ENCODE measurements around the gene ESRRG. TPM values are rescaled to one million over a fixed set of nuclear protein-coding genes. Genes with fewer than 3 reads are reported as not detected.

ESRRG gene
- polyA plus RNA-seq, 4 donors, result 1.9 to 54.3 (median 42.6) TPM

GRCh38 chr1:216587715-216588114 is 135.5 kb downstream of the ESRRG start:
- DNase-seq (ENCODE audit: low read depth in 4 of 4, low spot score in 3 of 4), result no peak

- DNase-seq (ENCODE audit: low read depth in 4 of 4, low spot score in 3 of 4), result no peak
These were observed 141.1 kb downstream of the ESRRG start for GRCh38 chr1:216582151-216582550.

DNA sequence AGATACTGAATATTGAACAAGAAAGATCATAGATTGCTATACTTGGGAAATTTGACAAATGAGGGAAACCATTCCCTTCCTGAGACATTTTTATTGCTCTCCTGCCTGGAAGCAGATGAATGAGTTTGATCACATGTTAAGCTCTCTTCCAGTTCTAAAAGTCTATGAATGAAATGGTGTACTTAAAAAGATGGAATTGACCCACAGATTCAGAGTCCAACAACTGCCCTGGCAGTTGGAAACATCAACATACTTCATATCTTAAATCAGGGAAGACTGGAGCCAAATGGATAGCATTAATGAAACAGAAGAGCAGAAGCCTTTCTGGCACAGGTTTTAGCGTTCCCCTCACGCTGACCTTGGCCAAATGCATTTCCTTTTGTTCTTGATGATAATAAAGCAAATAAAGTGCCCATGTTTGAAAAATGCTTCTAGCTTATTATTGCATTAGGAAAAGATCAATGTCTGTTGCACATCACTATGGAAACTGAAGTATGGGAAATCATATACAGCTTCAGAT is 142.6 kb downstream of the ESRRG start:
- no peak for DNase-seq (ENCODE audit: low read depth in 4 of 4, low spot score in 3 of 4)

DNA sequence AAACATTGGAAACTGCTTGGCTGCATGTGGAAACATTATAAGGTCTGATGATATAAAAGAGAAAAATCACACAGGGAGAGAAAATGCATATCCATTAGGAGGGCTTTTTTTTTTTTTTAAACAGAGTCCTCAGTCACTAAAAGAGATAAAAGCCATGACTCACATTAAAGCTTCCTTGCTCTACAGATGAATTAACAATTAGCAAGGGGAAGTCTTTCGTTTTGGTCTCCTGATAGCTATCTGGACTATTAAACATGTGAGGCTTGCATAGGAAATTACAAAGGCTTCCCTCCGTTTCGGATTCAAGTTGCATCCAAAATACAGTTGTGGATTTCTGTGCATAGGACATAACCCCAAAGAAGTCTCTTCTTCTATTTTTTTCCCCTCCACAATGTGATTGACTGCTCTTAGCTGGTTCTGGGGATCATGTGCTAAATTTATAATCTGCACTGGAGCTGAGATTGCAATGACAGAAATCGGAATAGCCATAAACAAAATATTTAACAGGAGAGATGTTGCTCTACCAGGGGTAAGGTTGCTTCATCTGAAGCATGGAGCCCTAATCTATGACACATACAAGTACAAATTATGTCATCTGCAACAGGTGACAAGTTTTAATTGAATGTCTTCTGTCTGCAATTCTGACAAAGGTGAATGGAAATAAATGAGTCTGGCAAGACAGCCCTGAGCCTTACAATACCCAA is 146.8 kb downstream of the ESRRG start:
- DNase-seq (ENCODE audit: low read depth in 4 of 4, low spot score in 3 of 4), result no peak

DNA sequence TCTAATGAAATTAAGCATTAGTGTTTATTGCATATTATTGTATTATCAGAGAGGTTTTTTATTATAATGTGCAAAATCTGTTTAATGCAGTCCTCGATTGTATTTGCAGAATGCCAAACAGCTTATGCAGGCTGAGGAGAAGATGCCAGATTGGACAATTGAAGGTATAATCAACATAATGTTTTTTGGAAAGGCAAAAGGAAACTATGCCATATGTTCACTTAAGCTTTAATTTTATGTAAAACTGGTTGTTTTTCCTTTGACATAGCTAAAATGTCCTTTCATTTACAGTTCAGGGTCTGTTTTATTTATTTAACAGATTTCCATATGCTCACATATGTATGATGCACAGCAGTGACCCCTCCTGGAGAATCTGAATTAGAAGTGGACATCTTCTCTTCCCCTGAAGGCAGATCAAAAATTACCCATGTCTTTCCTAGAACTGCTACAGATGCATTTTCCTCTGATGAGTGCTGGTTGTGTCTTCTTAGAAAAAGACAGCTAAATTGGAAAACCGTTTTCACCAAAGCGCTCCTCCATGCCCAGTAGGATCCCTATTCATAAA is 156.5 kb downstream of the ESRRG start:
- DNase-seq (ENCODE audit: low read depth in 4 of 4, low spot score in 3 of 4), result no peak

DNA sequence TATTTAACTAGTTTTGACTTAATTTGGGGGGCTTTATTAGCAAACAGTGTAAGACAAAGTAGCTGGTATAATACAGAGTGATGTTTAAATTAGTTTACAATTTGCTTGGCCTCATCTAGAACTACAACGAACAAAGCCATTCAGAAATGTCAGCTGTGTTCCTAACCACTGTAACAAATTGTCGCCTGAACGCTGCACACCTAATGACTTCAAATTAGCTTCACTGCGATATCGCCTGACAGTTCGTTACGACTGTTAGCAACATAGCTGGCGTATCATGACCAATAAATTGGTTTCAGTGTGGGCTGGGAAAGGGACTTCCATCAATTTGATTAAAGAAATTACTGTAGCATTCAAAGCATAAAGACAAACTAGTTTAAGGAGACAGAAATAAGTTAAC is 160.1 kb downstream of the ESRRG start:
- no peak for DNase-seq (ENCODE audit: low read depth in 4 of 4, low spot score in 3 of 4)

DNA sequence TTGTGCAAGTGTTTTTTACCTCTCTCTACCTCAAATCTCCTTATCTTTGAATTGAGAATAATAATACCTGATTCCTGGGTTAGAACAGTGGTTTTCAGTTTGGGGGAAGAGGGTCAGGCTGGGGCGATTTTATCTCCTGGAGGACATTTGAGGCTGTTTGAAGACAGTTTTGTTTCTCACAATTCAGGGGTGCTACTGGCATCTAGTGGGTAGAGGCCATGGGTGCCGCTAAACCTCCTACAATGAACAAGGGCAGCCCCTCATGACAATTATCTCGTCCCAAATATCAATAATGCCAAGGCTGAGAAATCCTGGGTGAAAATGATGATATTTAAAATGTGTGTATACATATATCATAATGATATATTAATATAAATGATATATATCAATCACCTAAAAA is 160.8 kb downstream of the ESRRG start:
- no peak for DNase-seq (ENCODE audit: low read depth in 4 of 4, low spot score in 3 of 4)

GRCh38 chr1:216560527-216560926 is 162.7 kb downstream of the ESRRG start:
- no peak for DNase-seq (ENCODE audit: low read depth in 4 of 4, low spot score in 3 of 4)

DNA sequence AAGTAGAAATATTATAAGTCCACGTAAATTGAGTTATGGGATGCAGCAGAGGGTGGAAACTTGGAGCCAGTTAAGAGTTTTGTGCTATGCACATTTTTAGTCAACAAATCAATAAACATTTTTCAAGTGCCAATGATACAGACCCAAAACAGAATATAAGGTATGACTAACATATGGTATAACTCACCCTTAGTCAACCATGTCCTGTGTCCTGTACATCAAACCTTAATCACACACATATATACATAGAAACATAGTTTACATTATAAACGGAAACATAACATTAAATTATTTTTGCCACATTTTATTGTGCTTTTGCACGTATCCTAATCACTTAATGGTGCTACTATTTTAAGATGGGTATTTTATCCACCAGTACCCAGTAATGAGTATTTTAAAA is 163.9 kb downstream of the ESRRG start:
- DNase-seq (ENCODE audit: low read depth in 4 of 4, low spot score in 3 of 4), result no peak

GRCh38 chr1:216555653-216556052 is 167.6 kb downstream of the ESRRG start:
- DNase-seq (ENCODE audit: low read depth in 4 of 4, low spot score in 3 of 4), result no peak

DNA sequence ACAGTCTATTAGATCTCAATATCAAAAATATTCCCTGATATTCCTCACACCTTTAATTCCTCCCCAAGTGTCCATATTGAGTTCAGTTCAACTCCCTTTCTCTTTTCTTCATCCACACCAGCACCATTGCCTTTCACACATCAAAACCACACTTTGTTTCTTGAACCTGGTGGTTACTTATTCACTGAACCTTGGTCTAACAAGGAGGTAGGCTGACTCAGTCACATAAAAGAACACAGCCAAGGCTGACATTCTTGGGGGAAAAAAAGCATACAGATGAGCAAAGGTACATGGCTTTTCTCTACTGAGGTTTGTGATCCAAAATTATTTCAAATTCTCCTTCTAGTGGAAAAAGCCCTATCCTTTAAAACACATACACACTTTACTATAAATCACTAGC is 168.3 kb downstream of the ESRRG start:
- DNase-seq (ENCODE audit: low read depth in 4 of 4, low spot score in 3 of 4), result no peak

- DNase-seq (ENCODE audit: low read depth in 4 of 4, low spot score in 3 of 4), result no peak
These were observed 169.5 kb downstream of the ESRRG start for GRCh38 chr1:216553766-216554165.

GRCh38 chr1:216553040-216553439 is 170.2 kb downstream of the ESRRG start:
- DNase-seq (ENCODE audit: low read depth in 4 of 4, low spot score in 3 of 4), result no peak

DNA sequence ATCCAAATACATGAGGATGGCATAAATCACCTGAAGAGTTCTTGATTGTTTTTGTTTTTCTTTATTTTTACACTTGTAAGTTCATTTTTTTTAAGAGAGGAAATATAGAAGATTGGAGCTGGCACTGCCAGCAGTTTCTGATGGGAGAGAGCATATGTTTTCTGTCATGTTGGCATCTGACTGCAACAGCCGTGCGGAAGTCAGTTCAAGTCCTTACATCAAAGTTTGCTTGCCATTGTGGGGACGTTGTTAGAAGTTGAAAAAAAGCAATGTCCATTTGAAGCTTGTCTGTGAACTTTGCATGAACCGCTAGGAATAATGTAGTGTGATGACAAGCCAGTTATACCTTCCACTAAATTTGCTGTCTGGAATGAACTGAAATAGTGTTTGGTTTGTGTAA is 173.4 kb downstream of the ESRRG start:
- no peak for DNase-seq (ENCODE audit: low read depth in 4 of 4, low spot score in 3 of 4)

- no peak for DNase-seq (ENCODE audit: low read depth in 4 of 4, low spot score in 3 of 4)
These were observed 180.5 kb downstream of the ESRRG start for GRCh38 chr1:216542741-216543140.

DNA sequence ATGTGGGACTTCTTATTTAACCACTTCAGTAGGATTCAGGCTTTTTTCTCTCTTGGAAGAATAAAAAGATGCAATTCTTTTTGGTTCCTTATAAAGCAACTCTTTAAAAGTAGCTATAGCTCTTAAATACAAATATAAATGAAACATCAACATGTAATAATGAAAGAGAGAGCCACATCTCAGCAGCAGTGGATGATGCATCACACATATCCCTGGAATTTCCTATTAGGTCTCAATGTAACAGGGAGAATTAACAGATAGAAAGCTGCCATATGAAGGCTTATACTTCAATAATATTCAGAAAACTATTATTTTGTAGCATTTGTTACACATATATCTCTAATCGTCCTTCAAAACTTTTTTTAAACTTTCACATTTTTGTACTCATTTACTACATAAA is 181.0 kb downstream of the ESRRG start:
- DNase-seq (ENCODE audit: low read depth in 4 of 4, low spot score in 3 of 4), result no peak

- DNase-seq (ENCODE audit: low read depth in 4 of 4, low spot score in 3 of 4), result no peak
These were observed 187.5 kb downstream of the ESRRG start for GRCh38 chr1:216535751-216536150.

DNA sequence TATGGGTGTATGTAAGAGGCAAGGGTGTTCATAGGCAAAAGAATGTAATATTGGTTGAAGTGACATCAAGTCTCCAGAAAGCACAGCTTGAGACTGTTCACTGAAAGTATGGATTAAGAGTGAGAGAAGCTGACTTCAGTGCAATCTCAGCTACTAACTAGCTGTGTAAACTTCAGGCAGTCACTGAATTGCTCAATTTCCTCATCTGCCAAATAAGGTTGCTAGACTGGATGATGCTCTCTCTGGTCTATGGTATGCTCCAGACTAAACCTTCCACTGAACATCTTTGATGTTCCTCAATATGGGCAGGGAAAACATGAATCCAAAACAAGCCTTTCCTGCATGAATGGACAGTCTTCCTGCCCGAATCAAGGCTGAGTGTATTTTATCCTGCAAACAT is 188.2 kb downstream of the ESRRG start:
- DNase-seq (ENCODE audit: low read depth in 4 of 4, low spot score in 3 of 4), result no peak

DNA sequence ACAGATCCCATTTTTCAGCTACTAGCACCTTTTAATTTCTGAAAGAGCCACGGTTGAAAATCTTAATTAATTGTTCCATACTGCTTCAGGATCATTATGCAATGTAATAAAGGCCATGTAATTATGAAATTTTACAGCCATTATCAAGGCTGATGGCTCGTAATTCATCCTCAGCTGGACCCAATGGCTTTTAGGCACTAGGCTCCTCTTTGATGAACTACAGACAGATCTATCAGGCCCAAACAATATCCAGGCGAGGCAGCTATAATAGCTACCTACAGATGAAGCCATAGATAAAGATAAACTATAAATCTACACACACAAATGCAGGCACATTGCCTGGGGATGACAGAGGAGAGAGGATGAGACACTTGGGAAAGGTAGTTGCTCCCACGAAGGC is 189.5 kb downstream of the ESRRG start:
- no peak for DNase-seq (ENCODE audit: low read depth in 4 of 4, low spot score in 3 of 4)

GRCh38 chr1:216532251-216532798 is 190.9 kb downstream of the ESRRG start:
- DNase-seq (ENCODE audit: low read depth in 4 of 4, low spot score in 3 of 4), result no peak

DNA sequence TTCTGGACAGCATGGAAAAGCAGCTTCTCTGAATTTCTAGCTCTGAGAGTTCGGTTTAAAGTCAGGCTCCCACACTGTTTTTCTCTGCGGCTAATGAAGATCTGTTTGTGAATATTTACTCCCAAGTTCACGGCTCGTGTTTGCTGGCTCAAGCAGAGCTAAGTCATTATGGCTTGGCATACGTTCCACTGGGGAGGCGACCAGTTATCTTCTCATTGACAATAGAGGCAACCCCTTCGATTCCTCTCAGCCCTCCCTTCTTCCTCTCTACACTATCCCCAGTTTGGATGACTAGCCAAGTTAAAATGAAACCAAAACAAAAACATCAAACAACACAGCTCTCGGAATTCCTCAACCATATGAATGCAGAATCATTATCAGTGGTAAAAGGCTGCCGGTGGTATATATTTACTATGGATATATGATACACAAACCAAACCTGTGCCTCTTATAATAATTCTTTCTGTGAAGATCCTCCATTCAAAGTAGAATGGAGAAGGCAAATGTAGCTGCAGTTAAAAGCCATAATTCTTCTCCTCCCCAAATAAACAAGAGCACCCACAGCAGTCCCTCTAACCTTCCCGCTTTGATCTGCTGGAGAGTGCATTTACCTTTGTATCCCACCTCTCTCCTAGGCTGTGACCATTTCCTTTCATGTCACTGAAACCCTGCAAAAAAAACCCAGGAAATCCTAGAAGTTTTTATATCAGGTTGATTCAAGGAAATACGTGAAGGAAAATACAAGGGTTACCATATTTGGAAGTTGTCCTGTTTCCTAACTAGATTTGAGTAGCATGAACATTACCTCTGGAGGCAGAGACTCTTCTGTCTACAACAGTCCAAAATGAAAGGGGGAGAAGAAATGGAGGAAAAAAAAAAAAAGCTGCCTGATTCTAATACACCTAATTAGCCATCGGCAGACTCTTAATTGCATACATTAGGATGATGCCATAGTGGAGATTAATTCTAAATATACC is 191.7 kb downstream of the ESRRG start:
- peak in 2 of 4 donors; percentile 6 to 18 for DNase-seq (ENCODE audit: low read depth in 4 of 4, low spot score in 3 of 4)
